ENCODE measurements around the gene SLC28A2.

Gene SLC28A2

DNA sequence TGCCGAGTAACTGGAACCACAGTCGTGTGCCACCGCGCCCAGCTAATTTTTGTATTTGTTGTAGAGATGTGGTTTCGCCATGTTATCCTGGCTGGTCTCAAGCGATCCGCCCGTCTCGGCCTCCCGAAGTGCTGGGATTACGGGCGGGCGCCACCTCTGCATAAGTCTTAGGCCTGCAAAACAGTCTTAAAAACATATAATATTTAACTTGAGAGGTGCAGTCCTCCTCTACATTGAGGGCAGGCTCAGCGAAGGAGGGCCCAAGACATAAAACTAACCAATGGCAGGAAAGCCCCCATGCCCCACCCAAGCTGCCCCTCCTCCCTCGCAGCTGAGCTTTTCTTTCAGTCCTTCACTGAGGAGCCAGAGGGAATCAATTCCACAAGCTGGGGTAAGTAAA is at the start of gene SLC28A2:
Gene SLC28A2 (plus strand): TSS at position 347 of the 400 bp plus-strand sequence. CDS start 982 bp downstream, outside the sequence.
- Histone ChIP-seq H3K9me3 (ENCODE audit: control insufficient read depth, insufficient read depth, low read length) (no peaks in the 10 kb centered on the region), H3K4me1 (ENCODE audit: control insufficient read depth, insufficient read depth, low read length) (0 out of 2 replicates have a peak, but pooled peaks cover 2% of the 10 kb centered on the region), H3K36me3 (ENCODE audit: control insufficient read depth, insufficient read depth, low read length) (no peaks in the 10 kb centered on the region), H3K27me3 (ENCODE audit: control insufficient read depth, insufficient read depth, low read length) (no peaks in the 10 kb centered on the region), H3K27ac (ENCODE audit: low read length) (no peak within 1 kb of the TSS), H3K4me3 (ENCODE audit: low read length) (no peak within 1 kb of the TSS)
- WGBS (ENCODE audit: insufficient coverage, insufficient read length) = no CpG with 5 or more reads among the region's 15 CpGs
- DNase-seq (ENCODE audit: low read depth, low spot score) = no peak

DNA sequence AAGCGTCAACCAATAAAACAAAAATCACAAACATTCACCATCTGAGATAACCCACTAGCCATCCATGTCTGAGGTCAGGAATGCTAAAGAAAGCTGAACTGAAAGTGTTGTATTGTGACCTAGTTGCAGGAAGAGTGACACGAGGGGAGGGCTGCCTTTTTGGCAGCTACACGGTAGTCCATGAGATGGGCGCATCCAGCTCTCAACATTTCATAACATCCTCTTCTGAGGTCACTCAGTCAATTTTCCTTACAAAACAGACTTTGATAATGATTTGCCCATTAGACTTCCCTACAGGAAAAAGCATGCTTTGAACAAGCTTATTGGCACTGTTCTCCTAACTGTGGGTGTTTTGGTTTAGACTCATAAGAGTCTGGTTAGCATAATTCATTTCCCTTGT is 48.9 kb upstream of the SLC28A2 start:
- no peak overlapping the region for H3K27ac ChIP-seq (ENCODE audit: low read length)
- H3K9me3 ChIP-seq (ENCODE audit: control insufficient read depth, insufficient read depth, low read length) = no peaks in the 10 kb centered on the region
- no peaks in the 10 kb centered on the region for H3K4me1 ChIP-seq (ENCODE audit: control insufficient read depth, insufficient read depth, low read length)
- no peaks in the 10 kb centered on the region for H3K36me3 ChIP-seq (ENCODE audit: control insufficient read depth, insufficient read depth, low read length)
- no peak for DNase-seq (ENCODE audit: low read depth, low spot score)
- no peaks in the 10 kb centered on the region for H3K27me3 ChIP-seq (ENCODE audit: control insufficient read depth, insufficient read depth, low read length)
- no CpG with 5 or more reads among the region's 4 CpGs for WGBS (ENCODE audit: insufficient coverage, insufficient read length)
- H3K4me3 ChIP-seq (ENCODE audit: low read length) = no peak overlapping the region

GRCh38 chr15:45205192-45205591 is 46.8 kb upstream of the SLC28A2 start:
- Histone ChIP-seq H3K4me3 (ENCODE audit: low read length) (no peak overlapping the region), H3K27me3 (ENCODE audit: control insufficient read depth, insufficient read depth, low read length) (no peaks in the 10 kb centered on the region), H3K4me1 (ENCODE audit: control insufficient read depth, insufficient read depth, low read length) (no peaks in the 10 kb centered on the region), H3K27ac (ENCODE audit: low read length) (no peak overlapping the region), H3K36me3 (ENCODE audit: control insufficient read depth, insufficient read depth, low read length) (no peaks in the 10 kb centered on the region), H3K9me3 (ENCODE audit: control insufficient read depth, insufficient read depth, low read length) (no peaks in the 10 kb centered on the region)
- no peak for DNase-seq (ENCODE audit: low read depth, low spot score)
- no CpG with 5 or more reads among the region's 2 CpGs for WGBS (ENCODE audit: insufficient coverage, insufficient read length)

DNA sequence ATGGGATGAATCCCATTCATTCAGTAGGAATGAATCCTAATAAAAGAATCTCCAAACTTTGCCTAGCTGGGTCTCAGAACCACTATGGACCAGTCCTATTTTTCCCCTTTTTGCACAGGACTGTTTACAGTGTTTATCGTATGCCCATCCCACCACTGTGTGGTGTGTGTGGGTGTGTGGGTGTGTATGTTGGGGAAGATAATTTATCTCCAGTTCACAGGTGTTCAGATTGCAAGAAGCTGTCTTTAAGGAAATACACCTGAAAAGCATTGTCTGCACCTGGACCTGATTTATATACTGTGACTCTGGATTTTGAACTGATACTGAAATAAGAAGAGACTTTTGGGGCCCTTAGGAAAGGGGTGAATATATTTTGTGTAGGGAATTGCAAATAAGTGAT is 39.5 kb upstream of the SLC28A2 start:
- no peak for DNase-seq (ENCODE audit: low read depth, low spot score)
- Histone ChIP-seq H3K36me3 (ENCODE audit: control insufficient read depth, insufficient read depth, low read length) (no peaks in the 10 kb centered on the region), H3K4me1 (ENCODE audit: control insufficient read depth, insufficient read depth, low read length) (no peaks in the 10 kb centered on the region), H3K4me3 (ENCODE audit: low read length) (no peak overlapping the region), H3K9me3 (ENCODE audit: control insufficient read depth, insufficient read depth, low read length) (no peaks in the 10 kb centered on the region), H3K27ac (ENCODE audit: low read length) (no peak overlapping the region), H3K27me3 (ENCODE audit: control insufficient read depth, insufficient read depth, low read length) (no peaks in the 10 kb centered on the region)
- no CpG with 5 or more reads among the region's 1 CpG for WGBS (ENCODE audit: insufficient coverage, insufficient read length)

DNA sequence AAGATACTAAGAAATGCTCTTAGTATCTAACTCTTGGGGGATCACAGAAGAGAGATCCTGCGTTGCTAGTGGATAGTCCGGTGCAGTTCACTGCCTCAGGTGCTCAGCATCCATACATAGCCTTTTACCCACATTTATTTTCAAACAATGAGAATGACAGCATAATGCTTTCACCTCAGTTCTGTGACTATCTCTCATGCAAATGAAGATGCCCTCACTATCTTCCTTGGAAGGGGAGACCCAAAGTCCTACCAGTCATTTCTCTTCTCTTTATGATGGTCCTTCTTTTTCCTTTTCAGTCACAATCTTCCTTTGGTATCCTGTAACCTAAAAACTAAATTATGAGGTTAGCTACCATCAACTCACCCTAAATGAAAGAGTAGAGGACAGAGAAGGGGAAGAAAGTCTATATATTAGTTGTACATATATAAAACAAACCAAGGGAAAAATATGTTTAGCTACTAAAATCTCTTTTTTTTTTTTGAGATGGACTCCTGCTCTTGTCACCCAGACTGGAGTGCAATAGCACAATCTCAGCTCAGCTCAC is 30.9 kb upstream of the SLC28A2 start:
- Histone ChIP-seq H3K27ac (ENCODE audit: low read length) (no peak overlapping the region), H3K36me3 (ENCODE audit: control insufficient read depth, insufficient read depth, low read length) (no peaks in the 10 kb centered on the region), H3K4me3 (ENCODE audit: low read length) (no peak overlapping the region), H3K27me3 (ENCODE audit: control insufficient read depth, insufficient read depth, low read length) (no peaks in the 10 kb centered on the region), H3K9me3 (ENCODE audit: control insufficient read depth, insufficient read depth, low read length) (no peaks in the 10 kb centered on the region), H3K4me1 (ENCODE audit: control insufficient read depth, insufficient read depth, low read length) (no peaks in the 10 kb centered on the region)
- WGBS (ENCODE audit: insufficient coverage, insufficient read length) = no CpG with 5 or more reads among the region's 2 CpGs
- DNase-seq (ENCODE audit: low read depth, low spot score) = no peak

DNA sequence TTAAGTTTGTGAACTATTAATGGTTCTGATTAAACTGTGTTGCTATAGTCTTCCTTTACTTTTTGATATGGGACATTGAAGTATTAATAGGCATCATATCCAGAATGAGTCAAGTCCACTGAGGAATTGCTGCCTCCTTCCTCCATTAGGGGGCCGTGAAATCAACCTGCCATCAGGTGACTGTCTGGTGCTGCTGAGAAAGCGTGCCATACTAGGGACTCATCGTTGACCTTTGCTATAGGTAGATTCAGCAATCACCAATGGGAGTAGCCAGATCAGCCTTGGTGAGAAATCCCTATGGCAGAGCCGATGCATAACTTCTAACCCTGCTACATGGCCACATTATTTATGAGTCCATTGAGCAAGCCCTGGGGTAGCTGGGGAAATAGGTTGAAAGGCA is 30.1 kb upstream of the SLC28A2 start:
- H3K4me3 ChIP-seq (ENCODE audit: low read length) = no peak overlapping the region
- WGBS (ENCODE audit: insufficient coverage, insufficient read length) = no CpG with 5 or more reads among the region's 4 CpGs
- H3K27ac ChIP-seq (ENCODE audit: low read length) = no peak overlapping the region
- no peaks in the 10 kb centered on the region for H3K4me1 ChIP-seq (ENCODE audit: control insufficient read depth, insufficient read depth, low read length)
- H3K9me3 ChIP-seq (ENCODE audit: control insufficient read depth, insufficient read depth, low read length) = no peaks in the 10 kb centered on the region
- H3K36me3 ChIP-seq (ENCODE audit: control insufficient read depth, insufficient read depth, low read length) = no peaks in the 10 kb centered on the region
- no peaks in the 10 kb centered on the region for H3K27me3 ChIP-seq (ENCODE audit: control insufficient read depth, insufficient read depth, low read length)
- no peak for DNase-seq (ENCODE audit: low read depth, low spot score)

DNA sequence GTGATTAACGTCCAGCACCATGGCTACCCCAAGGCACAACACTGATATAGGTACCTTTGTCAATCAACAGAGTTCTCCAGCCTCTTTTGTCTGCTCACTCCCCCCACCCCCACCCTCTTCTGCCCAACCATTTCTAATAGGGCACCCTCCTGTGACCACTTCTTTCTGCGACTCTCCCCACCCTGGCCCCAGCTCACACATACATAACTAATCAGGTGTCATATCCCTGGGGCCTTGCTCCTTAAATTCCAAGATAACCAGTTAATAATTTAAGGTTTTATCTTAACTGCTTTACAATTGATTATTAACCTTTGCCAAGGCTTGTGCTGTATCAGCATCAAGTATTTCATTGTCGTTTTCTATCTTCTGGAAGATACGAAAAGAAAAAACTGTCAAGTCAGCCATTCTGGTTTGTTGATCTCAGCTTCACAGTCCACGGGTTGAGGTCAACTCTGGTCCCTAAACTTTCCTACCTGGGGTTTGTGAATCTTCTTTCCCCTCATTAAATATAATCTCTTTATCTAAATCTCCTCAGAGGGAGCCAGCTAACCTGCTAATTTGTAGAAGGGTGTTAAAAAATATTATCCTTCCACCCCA is 27.3 kb upstream of the SLC28A2 start:
- no peaks in the 10 kb centered on the region for H3K27me3 ChIP-seq (ENCODE audit: control insufficient read depth, insufficient read depth, low read length)
- no peak for DNase-seq (ENCODE audit: low read depth, low spot score)
- no peaks in the 10 kb centered on the region for H3K4me1 ChIP-seq (ENCODE audit: control insufficient read depth, insufficient read depth, low read length)
- H3K9me3 ChIP-seq (ENCODE audit: control insufficient read depth, insufficient read depth, low read length) = no peaks in the 10 kb centered on the region
- no peaks in the 10 kb centered on the region for H3K36me3 ChIP-seq (ENCODE audit: control insufficient read depth, insufficient read depth, low read length)
- no peak overlapping the region for H3K4me3 ChIP-seq (ENCODE audit: low read length)
- no peak overlapping the region for H3K27ac ChIP-seq (ENCODE audit: low read length)
- no CpG with 5 or more reads among the region's 5 CpGs for WGBS (ENCODE audit: insufficient coverage, insufficient read length)

DNA sequence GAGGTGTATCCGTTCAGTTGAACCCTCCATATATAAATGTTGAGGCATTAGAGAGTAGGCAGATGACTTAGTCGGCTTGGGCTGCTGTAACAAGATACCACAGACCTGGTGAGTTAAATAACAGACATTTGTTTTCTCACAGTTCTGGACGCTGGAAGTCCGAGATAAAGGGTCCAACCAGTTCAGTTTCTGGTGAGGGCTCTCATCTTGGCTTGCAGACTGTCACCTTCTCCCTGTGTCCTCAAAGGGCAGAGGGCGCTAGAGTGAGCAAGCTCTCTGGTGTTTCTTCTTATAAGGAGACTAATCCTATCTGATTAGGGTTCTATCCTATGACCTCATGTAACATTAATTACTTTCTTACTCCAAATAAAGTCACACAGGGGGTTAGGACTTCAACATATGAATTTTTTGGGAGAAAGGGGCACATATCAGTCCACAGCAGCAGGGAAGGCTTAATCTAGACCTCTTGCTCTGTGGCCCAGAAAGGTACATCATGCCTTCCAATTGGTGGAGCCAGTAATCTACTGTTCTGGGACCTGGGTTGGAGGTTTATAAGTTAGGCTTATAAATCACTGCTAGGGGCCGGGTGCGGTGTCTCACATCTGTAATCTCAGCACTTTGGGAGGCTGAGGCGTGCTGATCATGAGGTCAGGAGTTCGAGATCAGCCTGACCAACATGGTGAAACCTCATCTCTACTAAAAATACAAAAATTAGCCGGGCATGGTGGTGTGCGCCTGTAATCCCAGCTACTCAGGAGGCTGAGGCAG is 26.3 kb upstream of the SLC28A2 start:
- no peak overlapping the region for H3K4me3 ChIP-seq (ENCODE audit: low read length)
- H3K27me3 ChIP-seq (ENCODE audit: control insufficient read depth, insufficient read depth, low read length) = no peaks in the 10 kb centered on the region
- H3K27ac ChIP-seq (ENCODE audit: low read length) = no peak overlapping the region
- DNase-seq (ENCODE audit: low read depth, low spot score) = no peak
- H3K4me1 ChIP-seq (ENCODE audit: control insufficient read depth, insufficient read depth, low read length) = no peaks in the 10 kb centered on the region
- no peaks in the 10 kb centered on the region for H3K9me3 ChIP-seq (ENCODE audit: control insufficient read depth, insufficient read depth, low read length)
- WGBS (ENCODE audit: insufficient coverage, insufficient read length) = no CpG with 5 or more reads among the region's 11 CpGs
- no peaks in the 10 kb centered on the region for H3K36me3 ChIP-seq (ENCODE audit: control insufficient read depth, insufficient read depth, low read length)

DNA sequence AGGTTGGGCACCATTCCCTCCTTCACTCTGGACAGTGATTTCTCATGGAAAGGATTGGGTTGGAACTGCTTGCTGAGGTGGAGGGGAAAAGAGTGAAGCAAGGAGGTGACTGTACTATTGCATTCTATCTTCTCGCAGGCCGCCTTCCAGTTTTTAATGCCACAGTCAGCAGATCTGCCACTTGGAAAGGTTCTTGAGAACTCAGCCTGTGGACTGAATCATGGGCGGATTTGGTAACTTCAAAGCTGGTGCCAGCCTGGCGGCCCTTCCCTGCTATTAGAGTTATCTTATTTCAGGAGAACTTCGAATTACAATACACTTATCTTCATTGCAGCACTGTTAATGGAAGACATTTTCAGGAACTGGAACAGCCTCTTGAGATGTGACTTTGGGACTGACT is 23.1 kb upstream of the SLC28A2 start:
- Histone ChIP-seq H3K36me3 (ENCODE audit: control insufficient read depth, insufficient read depth, low read length) (no peaks in the 10 kb centered on the region), H3K4me3 (ENCODE audit: low read length) (no peak overlapping the region), H3K27ac (ENCODE audit: low read length) (no peak overlapping the region), H3K27me3 (ENCODE audit: control insufficient read depth, insufficient read depth, low read length) (no peaks in the 10 kb centered on the region), H3K4me1 (ENCODE audit: control insufficient read depth, insufficient read depth, low read length) (no peaks in the 10 kb centered on the region), H3K9me3 (ENCODE audit: control insufficient read depth, insufficient read depth, low read length) (no peaks in the 10 kb centered on the region)
- no peak for DNase-seq (ENCODE audit: low read depth, low spot score)
- no CpG with 5 or more reads among the region's 5 CpGs for WGBS (ENCODE audit: insufficient coverage, insufficient read length)

DNA sequence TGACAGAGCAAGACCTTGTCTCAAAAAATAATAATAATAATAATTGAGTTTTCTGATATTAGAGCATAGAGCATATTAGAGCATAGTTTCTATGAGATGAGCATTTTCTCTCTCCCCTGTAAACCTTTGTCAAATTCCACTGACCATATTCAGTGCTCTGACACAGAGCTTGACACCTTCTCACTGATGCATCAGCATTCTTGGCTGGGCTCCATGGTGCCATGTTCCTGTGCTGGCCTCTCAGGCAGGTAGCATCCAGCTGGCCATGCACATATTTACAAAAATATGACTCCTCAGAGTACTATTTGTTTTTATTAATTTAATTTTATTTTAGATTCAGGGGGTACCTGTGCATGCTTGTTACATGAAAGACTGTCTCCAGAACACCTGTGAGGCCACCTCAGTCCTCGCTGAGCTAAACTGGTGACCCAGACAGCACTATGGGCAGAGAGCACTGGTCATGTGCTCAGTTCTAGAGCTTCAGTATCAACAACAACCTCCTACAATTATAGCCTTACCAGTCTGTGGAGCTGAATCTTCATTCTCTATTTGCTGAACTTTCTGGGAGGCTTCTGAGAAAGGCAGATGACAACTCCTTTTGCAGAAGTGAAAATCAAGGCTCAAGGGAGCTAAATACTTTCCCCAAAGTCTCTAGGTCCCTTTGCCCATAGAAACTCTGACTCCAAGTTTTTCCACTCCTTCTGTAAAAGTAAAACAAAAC is 21.6 kb upstream of the SLC28A2 start:
- whole genome bisulfite sequencing (ENCODE audit: insufficient coverage, insufficient read length) = no CpG with 5 or more reads among the region's 1 CpG
- H3K9me3 ChIP-seq (ENCODE audit: control insufficient read depth, insufficient read depth, low read length) = no peaks in the 10 kb centered on the region; the same call in 1 of the 2 replicates

More for the DNA sequence above, 21.6 kb upstream of the SLC28A2 start:
- H3K27ac ChIP-seq (ENCODE audit: low read length) = no peak overlapping the region
- H3K4me3 ChIP-seq (ENCODE audit: low read length) = no peak overlapping the region
- no peaks in the 10 kb centered on the region for H3K4me1 ChIP-seq (ENCODE audit: control insufficient read depth, insufficient read depth, low read length)
- no peaks in the 10 kb centered on the region for H3K27me3 ChIP-seq (ENCODE audit: control insufficient read depth, insufficient read depth, low read length)
- H3K36me3 ChIP-seq (ENCODE audit: control insufficient read depth, insufficient read depth, low read length) = no peaks in the 10 kb centered on the region
- DNase-seq (ENCODE audit: low read depth, low spot score) = no peak

Data from iPS DF 6.9 (cell line).